K562 (cell line): ENCODE data around the gene ANK3.

Experiments used
- CTCF ChIP-seq, 3 experiments: IDR thresholded peaks in 2 of 3; conservative IDR thresholded peaks in 1 of 3; 2 replicates each; pipeline ENCODE4 v1.5.1; 2011 to 2012; ENCODE audit warnings: low read length in 3 of 3, mild to moderate bottlenecking in 3 of 3, control low read depth in 2 of 3, improper control_type of control experiment in 1 of 3, inconsistent platforms in 1 of 3, low read depth in 1 of 3, mixed read lengths in 1 of 3, moderate library complexity in 1 of 3; ENCODE audit not compliant: insufficient read depth in 2 of 3
- HNRNPUL1 ChIP-seq: fragments of 200-400 bp; formaldehyde crosslinking; IDR thresholded peaks from 2 replicates; pipeline ENCODE4 v1.6.1; 2017; ENCODE audit warnings: low read length
- KLF16 ChIP-seq: IDR thresholded peaks from 2 replicates; pipeline ENCODE4 v1.6.1; 2016; ENCODE audit warnings: antibody characterized with exemption
- POLR2A ChIP-seq: fragments of 450-650 bp; conservative IDR thresholded peaks from 2 replicates; pipeline ENCODE4 v1.6.1; 2016
- RBM14 ChIP-seq: fragments of 200-400 bp; formaldehyde crosslinking; IDR thresholded peaks from 2 replicates; pipeline ENCODE4 v1.6.1; 2018; ENCODE audit warnings: low read depth, mild to moderate bottlenecking, low read length, moderate library complexity, borderline replicate concordance; ENCODE audit not compliant: insufficient read depth
- ZNF274 ChIP-seq: IDR thresholded peaks from 2 replicates; pipeline ENCODE4 v1.6.1; 2011; ENCODE audit warnings: low read depth, mild to moderate bottlenecking, low read length, moderate library complexity, borderline replicate concordance
- TF ChIP-seq, protein P1 (sequence below): sonication (generic); formaldehyde crosslinking; IDR thresholded peaks from 2 replicates; pipeline ENCODE4 v1.5.0; 2020; ENCODE audit warnings: missing genetic modification reagents
- TF ChIP-seq, protein P2 (sequence below): fragments of 250-450 bp; sonication (Bioruptor Pico); IDR thresholded peaks from 2 replicates; pipeline ENCODE4 v1.5.0; 2020; ENCODE audit warnings: mild to moderate bottlenecking, borderline replicate concordance

DNA sequence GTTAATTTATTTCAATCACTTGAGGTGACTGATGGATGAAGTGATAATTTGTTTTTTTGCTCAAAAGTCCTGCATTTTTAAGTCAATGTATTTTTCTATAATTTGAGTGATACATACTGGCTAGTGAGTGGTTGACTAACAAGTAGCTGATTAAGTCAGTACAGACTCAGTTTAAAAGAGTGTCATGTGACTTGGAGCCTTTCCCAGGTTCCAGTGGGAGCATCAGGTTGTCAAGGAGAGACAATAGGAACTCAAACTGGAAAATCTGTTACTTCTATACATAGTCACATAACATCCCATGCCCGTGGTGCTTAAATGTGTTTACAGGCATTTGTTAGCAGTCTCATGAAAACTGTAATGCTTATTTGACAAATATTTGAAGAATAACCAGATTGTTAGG is 154.7 kb downstream of the ANK3 start:
- TF ChIP-seq CTCF (IDR thresholded peaks at IDR 0.05 in 2 of 3, conservative IDR thresholded peaks at IDR 0.05 in 1 of 3; ENCODE audit: insufficient read depth in 2 of 3, low read depth in 1 of 3, low read length in 3 of 3) (no peak), HNRNPUL1 (no peak), POLR2A (no peak), KLF16 (no peak), ZNF274 (no peak), RBM14 (no peak)
- TF ChIP-seq, protein P1, sequence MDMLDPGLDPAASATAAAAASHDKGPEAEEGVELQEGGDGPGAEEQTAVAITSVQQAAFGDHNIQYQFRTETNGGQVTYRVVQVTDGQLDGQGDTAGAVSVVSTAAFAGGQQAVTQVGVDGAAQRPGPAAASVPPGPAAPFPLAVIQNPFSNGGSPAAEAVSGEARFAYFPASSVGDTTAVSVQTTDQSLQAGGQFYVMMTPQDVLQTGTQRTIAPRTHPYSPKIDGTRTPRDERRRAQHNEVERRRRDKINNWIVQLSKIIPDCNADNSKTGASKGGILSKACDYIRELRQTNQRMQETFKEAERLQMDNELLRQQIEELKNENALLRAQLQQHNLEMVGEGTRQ (CRISPR knock-in tag), result no peak
- TF ChIP-seq, protein P2, sequence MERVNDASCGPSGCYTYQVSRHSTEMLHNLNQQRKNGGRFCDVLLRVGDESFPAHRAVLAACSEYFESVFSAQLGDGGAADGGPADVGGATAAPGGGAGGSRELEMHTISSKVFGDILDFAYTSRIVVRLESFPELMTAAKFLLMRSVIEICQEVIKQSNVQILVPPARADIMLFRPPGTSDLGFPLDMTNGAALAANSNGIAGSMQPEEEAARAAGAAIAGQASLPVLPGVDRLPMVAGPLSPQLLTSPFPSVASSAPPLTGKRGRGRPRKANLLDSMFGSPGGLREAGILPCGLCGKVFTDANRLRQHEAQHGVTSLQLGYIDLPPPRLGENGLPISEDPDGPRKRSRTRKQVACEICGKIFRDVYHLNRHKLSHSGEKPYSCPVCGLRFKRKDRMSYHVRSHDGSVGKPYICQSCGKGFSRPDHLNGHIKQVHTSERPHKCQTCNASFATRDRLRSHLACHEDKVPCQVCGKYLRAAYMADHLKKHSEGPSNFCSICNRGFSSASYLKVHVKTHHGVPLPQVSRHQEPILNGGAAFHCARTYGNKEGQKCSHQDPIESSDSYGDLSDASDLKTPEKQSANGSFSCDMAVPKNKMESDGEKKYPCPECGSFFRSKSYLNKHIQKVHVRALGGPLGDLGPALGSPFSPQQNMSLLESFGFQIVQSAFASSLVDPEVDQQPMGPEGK (CRISPR knock-in tag), result no peak
